Parathyroid adenoma (tissue), 2 donors: ENCODE results near the gene ACSL1.

ENCODE experiments used
- H2AFZ ChIP-seq: fragments of 300-600 bp; sonication (generic); one replicate; pipeline ENCODE4 v1.7.0; 2017; ENCODE audit warnings: antibody characterized with exemption, mild to moderate bottlenecking
- H3K27ac ChIP-seq: fragments of 300-600 bp; sonication (generic); one replicate; pipeline ENCODE4 v1.7.0; 2017
- H3K27me3 ChIP-seq: fragments of 300-600 bp; sonication (generic); one replicate; pipeline ENCODE4 v1.7.0; 2017; ENCODE audit warnings: low read length; ENCODE audit not compliant: control insufficient read depth, insufficient read depth
- H3K36me3 ChIP-seq: fragments of 300-600 bp; sonication (generic); one replicate; pipeline ENCODE4 v1.7.0; 2017; ENCODE audit warnings: low read length; ENCODE audit not compliant: control insufficient read depth, insufficient read depth
- H3K4me1 ChIP-seq: fragments of 300-600 bp; sonication (generic); one replicate; pipeline ENCODE4 v1.7.0; 2017; ENCODE audit warnings: control low read depth
- H3K4me2 ChIP-seq: fragments of 300-600 bp; sonication (generic); one replicate; pipeline ENCODE4 v1.7.0; 2017; ENCODE audit warnings: low read length
- H3K4me3 ChIP-seq: fragments of 300-600 bp; sonication (generic); one replicate; pipeline ENCODE4 v1.7.0; 2017; ENCODE audit warnings: low read depth, low read length
- H3K79me2 ChIP-seq: fragments of 300-600 bp; sonication (generic); one replicate; pipeline ENCODE4 v1.7.0; 2017; ENCODE audit warnings: control low read depth
- H3K9ac ChIP-seq: fragments of 300-600 bp; sonication (generic); one replicate; pipeline ENCODE4 v1.7.0; 2017; ENCODE audit warnings: mild to moderate bottlenecking
- H3K9me3 ChIP-seq: fragments of 300-600 bp; sonication (generic); one replicate; pipeline ENCODE4 v1.7.0; 2017; ENCODE audit warnings: low read length; ENCODE audit not compliant: control insufficient read depth
- TF ChIP-seq, protein P1 (sequence below): fragments of 300-600 bp; sonication (generic); IDR thresholded peaks from one replicate; pipeline ENCODE4 v1.7.0; 2017; ENCODE audit warnings: antibody characterized with exemption, mild to moderate bottlenecking
- donor health status: primary hyperparathyroidism.

The ACSL1 gene

DNA sequence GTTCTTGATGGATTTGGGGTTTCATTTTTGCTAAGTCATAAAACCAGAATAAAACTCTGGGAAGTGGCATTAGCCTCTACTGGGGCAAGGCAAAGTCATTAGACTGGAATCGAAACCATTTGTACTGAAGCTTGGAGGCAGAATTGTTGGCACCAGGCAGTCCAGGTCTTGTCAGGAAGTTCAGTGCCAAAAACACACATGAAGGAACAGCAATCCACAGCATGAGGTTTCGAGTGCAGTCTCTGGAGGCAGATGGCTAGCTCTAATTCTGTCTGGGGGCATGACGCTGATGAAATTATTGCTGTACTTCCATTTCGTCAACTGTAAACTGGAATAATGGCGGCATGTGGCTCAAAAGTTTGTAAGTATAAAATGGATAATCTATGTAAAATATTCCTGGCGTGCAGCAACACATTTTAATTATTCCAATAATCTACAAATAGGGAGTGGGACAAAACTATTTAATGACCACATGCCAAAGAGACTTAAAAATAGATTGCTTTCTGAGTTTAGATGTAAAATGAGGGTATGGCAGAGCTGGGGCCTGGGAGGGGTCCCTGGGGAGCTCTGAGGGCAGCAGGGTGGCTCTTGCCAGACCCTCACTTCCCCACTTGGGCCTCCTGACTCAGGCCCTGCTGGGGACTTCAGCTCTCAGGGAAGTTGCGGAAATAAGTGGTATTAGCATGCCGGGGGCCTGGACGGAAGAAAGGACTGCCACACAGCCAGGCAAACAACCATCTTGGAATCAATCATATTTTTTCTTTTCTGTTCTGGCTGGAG lies 73.1 kb downstream of the ACSL1 start:
- H3K4me1 ChIP-seq: no peaks in the 10 kb centered on the region

GRCh38 chr4:184751585-184751956 lies 74.2 kb downstream of the ACSL1 start:
- H3K9ac ChIP-seq: no peak overlapping the region

More for the DNA sequence above, 73.1 kb downstream of the ACSL1 start:
- Histone ChIP-seq H2AFZ (no peak overlapping the region), H3K4me3 (no peak overlapping the region), H3K27ac (no peak overlapping the region), H3K9ac (no peak overlapping the region), H3K27me3 (no peaks in the 10 kb centered on the region), H3K9me3 (no peaks in the 10 kb centered on the region), H3K79me2 (no peaks in the 10 kb centered on the region), H3K4me2 (no peak overlapping the region), H3K36me3 (no peaks in the 10 kb centered on the region)
- TF ChIP-seq, protein P1, sequence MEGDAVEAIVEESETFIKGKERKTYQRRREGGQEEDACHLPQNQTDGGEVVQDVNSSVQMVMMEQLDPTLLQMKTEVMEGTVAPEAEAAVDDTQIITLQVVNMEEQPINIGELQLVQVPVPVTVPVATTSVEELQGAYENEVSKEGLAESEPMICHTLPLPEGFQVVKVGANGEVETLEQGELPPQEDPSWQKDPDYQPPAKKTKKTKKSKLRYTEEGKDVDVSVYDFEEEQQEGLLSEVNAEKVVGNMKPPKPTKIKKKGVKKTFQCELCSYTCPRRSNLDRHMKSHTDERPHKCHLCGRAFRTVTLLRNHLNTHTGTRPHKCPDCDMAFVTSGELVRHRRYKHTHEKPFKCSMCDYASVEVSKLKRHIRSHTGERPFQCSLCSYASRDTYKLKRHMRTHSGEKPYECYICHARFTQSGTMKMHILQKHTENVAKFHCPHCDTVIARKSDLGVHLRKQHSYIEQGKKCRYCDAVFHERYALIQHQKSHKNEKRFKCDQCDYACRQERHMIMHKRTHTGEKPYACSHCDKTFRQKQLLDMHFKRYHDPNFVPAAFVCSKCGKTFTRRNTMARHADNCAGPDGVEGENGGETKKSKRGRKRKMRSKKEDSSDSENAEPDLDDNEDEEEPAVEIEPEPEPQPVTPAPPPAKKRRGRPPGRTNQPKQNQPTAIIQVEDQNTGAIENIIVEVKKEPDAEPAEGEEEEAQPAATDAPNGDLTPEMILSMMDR: no peak

DNA sequence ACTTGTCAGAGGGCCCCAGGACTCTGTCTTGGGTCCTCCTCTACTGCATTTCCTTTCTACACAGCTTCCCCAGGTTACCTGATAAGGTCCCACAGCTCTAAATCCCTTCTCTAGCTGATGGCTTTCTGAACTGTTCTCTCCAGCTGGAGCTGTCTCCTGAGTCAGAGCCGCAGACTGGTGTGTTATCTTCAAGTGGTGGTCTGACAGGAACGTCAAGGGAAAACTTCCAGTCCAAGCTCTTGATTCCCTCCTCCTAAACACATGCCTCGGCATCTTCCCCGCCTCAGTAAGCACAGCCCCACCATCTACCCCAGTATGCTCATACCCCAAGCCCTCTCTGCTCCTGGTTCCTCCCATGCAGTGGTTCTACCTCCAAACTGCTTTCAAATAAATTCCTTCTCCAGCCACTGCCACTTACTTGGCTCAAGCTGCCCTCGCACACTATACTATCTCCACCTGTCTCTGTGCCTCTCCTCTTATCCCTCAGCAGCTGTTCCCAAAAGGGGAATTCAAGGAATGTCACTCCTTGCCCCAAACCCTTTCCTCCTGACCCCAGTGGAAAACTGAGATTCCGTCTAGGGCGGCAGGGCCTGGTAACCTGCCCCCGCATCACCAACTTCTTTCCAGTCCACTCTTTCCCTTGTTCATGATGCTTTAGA lies 74.7 kb downstream of the ACSL1 start:
- H3K4me1 ChIP-seq: peaks cover 14% of the 10 kb centered on the region
- H2AFZ ChIP-seq: no peak overlapping the region
- H3K4me3 ChIP-seq: no peak overlapping the region
- no peaks in the 10 kb centered on the region for H3K79me2 ChIP-seq
- H3K9me3 ChIP-seq: no peaks in the 10 kb centered on the region
- no peak overlapping the region for H3K9ac ChIP-seq
- no peak overlapping the region for H3K4me2 ChIP-seq
- H3K36me3 ChIP-seq: no peaks in the 10 kb centered on the region
- H3K27me3 ChIP-seq: no peaks in the 10 kb centered on the region
- TF ChIP-seq, protein P1: no peak
- no peak overlapping the region for H3K27ac ChIP-seq

More at GRCh38 chr4:184751585-184751956, 74.2 kb downstream of the ACSL1 start:
- TF ChIP-seq, protein P1: no peak
- H3K9me3 ChIP-seq: no peaks in the 10 kb centered on the region
- H3K27ac ChIP-seq: no peak overlapping the region
- no peak overlapping the region for H3K4me3 ChIP-seq
- H3K4me1 ChIP-seq: peaks cover 11% of the 10 kb centered on the region
- no peaks in the 10 kb centered on the region for H3K36me3 ChIP-seq
- no peaks in the 10 kb centered on the region for H3K79me2 ChIP-seq
- H3K4me2 ChIP-seq: no peak overlapping the region
- no peaks in the 10 kb centered on the region for H3K27me3 ChIP-seq
- H2AFZ ChIP-seq: no peak overlapping the region

DNA sequence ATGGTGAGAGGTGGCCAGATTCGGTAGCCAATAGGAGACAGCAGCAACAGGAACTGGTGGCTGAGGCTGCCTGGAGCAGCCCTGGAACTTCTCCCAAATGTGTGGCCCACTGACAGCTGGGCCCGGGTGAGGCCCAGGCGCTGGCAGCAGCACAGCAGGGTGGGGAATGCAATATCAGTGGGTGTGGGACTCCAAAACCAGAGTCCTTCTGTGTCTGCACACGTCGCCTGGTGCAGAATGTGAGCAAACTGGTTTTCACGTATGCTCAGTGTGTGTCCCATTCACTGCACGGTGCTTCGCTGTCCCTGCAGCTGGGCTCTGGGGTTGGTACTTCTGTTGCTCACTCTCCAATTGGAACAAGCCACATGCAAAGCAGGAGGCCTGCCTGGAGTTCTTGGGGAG lies 77.5 kb downstream of the ACSL1 start:
- TF ChIP-seq, protein P1: no peak
- H3K27ac ChIP-seq: no peak overlapping the region
- no peaks in the 10 kb centered on the region for H3K27me3 ChIP-seq
- no peaks in the 10 kb centered on the region for H3K9me3 ChIP-seq
- no peaks in the 10 kb centered on the region for H3K36me3 ChIP-seq
- H3K4me1 ChIP-seq: peaks cover 19% of the 10 kb centered on the region
- no peaks in the 10 kb centered on the region for H3K79me2 ChIP-seq
- H2AFZ ChIP-seq: no peak overlapping the region
- no peak overlapping the region for H3K4me3 ChIP-seq
- H3K9ac ChIP-seq: no peak overlapping the region
- no peak overlapping the region for H3K4me2 ChIP-seq
